HG03565 (cell line): Measurements from ENCODE around the gene MDH1B.
"Not testable (repeated sequence)": the region's sequence is repeated elsewhere in the genome, so short reads cannot be mapped to it uniquely, and the experiment has no call there.

Experiments
- ATAC-seq: cut with Tn5 transposase; IDR thresholded peaks from one replicate; pipeline ENCODE4 v1.9.1; 2021; ENCODE audit warnings: mild to moderate bottlenecking, moderate library complexity; ENCODE audit not compliant: unreplicated experiment

MDH1B gene

DNA sequence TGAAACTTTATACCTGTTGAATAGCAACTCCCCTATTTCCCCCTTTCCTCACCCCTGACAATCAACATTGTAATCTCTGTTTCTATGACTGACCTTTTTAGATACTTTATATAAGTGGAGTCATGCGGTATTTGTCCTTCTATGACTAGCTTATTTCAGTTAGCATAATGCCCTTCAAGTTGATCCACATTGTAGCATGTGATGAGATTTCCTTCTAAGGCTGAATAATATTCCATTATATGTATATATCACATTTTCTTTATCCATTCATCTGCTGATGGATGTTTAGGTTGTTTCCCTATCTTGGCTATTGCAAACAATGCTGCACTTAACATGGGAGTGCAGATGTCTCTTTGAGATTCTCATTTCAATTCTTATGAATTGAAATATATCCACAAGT is 9.7 kb upstream of the MDH1B start:
- ATAC-seq, result no peak

DNA sequence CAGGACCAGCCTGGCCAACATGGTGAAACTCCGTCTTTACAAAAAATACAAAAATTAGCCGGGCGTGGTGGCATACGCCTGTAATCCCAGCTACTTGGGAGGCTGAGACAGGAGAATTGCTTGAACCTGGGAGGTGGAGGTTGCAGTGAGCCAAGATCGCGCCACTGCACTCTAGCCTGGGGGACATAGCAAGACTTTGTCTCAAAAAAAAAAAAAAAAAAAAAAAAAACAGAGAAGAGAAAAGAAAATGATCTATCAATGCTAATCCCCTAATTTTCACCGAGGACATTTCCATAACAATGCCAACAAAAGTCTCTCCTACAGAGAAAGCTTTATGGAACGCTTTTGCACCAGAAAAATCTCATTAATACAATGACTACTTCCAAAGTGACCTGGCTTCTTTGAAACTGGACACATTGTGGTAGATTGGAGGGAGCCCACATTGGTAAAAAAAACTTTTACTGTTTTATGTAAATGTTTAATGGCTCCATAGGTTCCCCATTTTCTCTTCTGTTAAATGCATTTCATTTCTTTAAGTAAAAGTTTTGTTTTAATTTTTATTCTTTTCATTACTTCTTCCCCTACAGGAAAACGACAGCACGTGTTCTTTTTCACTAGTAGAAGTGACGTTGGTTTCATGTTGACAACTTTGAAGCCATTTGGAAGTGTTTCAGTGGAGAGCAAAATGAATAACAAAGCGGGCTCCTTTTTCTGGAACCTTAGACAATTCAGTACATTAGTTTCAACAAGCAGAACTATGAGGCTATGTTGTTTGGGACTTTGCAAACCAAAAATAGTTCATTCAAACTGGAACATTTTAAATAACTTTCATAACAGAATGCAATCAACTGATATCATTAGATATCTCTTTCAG is 1.2 kb upstream of the MDH1B start:
- no peak for ATAC-seq

DNA sequence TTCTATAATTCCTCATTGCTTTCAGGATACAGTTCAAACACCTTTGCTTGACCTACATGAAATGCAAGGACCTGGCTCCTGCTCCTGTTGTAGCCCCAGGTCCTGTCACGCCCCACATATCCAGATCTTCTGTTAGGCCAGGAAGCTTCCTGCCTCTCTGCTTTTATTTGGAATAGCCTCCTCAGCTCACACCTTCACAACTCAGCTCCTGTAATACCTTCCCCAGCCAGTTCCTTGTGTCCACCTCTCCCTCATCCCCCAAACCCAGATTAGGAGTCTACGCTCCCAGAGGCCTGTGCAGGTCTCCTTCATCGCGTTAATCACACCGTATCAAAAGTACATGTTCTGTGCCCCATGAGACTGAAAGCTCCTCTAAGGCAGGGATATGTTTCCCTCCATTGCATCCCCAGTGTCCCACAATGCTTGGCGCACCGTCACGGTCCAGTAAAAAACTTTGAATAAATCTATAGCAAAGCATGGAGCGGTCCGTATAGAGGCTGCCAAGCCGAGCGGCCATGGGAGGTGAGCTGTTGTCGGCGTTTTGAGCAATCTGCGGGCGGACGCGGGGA is 371 bp downstream of the MDH1B start:
- no peak for ATAC-seq

DNA sequence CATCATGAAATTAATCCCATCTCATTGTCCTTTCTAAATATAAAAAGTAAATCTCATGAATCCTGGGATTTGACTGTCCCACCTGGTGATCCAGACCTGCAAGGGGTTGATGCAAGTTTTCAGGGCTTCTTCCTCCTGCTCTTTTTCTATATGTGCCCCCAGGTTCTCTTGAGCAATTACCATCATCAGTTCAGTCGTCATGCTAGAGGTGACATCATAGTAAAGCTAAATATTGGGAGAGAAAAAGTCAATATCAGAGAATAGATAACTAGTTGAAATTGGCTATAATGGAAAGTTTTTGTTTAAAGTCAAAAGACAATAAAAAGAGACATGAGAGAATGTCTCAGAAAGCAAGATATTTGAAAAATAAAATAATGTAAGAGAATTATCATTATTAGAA is 8.3 kb downstream of the MDH1B start:
- no peak for ATAC-seq

DNA sequence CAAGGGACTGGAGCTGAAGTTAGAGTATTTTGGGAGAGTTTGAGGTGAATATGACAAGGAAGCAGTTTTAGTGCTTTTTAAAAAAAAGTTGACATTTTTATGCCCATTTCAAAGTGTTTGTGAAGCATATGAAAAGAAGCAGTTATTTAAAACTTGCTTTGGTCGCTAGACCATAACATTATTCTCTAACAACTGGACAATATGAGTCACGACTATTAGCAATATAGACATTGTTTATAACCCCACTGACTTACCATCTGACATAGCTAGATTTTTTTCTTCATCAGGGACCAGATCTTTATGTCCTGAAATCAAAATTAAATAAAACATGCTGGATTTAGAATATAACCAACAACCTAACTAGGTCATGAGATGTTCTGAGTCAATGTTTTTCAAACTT is 24.3 kb downstream of the MDH1B start:
- ATAC-seq, result no peak

DNA sequence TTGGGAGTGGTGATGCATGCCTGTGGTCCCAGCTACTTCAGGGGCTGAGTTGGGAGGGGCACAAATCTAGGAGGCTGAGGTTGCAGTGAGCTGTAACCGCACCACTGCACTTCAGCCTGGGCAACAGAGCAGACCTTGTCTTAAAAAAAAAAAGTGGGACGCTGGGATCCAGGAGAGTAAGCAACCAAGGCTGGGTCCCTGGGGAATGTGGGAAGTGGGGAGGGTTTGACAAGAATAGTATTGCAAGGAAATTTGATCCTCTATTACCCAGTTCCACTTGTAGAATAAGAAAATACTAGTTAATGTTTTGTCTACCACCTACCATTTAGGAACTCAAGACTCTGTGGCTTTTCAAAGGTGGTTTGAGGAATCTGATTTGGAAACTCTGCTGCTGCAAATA is 25.9 kb downstream of the MDH1B start:
- ATAC-seq, result no peak

DNA sequence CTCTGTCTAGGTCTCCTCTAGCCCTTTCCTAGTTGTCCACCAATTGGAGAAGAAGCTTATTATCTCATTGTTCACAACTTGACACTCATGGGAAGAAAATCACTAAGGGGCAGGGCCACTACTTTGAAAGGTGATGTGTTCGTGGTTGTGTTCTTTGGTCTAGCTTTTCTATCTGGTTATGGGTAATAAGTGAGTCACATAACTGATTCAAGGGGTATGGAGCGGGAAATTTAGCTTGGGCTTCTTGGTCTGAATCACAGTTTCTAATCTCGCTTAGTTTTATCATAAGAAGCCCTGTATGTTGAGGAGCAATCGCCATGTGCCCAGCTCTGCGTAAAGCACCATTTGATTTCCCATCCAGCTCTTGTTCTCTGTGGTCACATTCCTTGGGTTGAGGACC is 28.2 kb downstream of the MDH1B start:
- ATAC-seq, result no peak

DNA sequence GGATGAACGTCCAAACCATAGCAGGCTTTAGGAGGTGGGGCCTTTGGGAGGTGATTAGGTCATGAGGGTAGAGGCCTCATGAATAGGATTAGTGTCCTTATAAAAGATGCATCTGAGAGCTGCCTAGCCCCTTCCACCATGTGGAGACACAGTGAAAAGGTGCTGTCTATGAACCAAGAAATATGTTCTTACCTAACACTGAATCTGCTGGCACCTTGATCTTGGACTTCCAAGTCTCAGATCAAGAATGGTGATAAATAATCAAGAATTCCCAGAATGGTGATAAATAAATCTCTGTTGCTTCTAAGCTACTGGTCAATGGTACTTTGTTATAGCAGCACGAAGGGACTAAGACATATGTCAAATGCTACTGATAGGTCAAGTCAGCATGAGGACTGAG is 31.8 kb downstream of the MDH1B start:
- no peak for ATAC-seq

DNA sequence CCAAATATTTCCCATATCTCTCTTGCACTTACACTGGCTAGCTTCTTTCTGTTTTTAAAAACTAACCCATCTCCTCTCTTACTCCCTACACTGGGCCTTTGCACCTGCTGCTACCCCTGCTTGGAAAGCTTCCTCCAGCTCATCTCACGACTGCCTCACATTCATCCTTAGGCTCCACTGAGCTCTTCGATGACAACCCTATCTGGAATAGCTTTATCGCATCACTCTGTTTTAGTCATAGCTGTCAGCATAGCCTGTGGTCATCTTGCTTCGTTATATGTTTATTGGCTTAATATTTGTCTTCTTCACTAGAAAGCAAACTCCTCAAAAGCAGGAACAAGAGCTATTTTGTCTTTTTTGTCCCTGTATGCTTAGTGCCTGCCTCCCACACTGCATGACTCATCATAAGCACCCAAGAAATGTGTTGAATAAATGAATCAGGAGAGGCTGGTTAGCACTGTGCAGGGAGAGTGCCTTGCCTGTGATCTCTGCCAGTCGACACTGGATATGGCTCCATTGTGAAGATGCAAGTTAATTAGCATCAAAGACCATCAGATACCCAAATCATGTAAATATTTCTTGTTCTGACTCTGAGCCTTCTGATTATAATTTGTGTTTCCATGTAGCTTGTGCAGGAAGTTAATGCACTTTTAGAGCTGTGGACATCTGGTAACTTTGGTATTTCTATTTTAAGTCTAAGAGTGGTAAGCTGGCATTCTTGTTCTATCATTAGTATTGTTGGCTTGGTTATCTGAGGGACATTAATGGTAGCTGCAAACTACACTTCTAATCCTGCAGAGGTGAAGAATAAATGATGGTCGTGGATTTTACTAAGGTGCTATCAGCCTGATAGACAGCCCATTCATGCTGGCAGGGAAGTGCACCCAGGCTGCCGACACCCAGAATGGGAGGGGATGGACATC is 36.6 kb downstream of the MDH1B start:
- no peak for ATAC-seq

DNA sequence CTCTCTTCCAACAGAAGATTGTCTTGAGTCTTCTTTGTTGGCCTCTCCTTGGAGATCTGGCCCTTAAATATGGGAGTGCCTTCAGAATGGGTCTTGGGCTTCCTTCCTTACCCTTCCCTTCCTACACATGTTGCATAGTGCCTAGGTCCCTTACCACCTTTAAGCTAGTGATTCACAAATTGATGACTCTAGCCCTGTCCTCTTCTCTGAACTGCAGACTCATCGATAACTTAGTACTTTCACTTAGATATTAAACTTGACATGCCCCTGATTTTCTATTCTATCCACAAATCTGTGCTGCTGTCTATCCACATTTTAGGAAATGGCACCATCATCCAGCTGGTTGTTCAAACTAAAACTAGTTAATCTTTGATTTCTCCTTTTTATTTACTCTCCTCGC is 37.8 kb downstream of the MDH1B start:
- no peak for ATAC-seq

DNA sequence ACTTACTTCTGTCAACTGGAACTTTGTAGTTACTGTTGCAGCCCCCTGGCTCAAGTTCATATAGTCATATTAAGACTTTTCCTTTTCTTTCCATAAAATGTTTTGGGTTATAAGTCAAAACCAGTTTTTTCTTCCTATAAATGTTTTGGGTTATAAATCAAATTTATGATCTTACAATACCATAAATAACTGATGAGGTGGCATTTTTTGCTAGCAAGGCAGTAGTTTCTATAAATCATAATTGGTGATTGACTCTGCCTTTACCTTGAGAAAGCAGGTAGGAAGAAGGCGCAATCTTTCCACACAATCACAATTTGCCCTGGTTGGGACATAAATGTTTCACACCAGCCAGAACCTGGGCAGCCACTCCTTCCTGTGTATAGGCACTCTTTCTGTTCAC is 41.8 kb downstream of the MDH1B start:
- no peak for ATAC-seq

DNA sequence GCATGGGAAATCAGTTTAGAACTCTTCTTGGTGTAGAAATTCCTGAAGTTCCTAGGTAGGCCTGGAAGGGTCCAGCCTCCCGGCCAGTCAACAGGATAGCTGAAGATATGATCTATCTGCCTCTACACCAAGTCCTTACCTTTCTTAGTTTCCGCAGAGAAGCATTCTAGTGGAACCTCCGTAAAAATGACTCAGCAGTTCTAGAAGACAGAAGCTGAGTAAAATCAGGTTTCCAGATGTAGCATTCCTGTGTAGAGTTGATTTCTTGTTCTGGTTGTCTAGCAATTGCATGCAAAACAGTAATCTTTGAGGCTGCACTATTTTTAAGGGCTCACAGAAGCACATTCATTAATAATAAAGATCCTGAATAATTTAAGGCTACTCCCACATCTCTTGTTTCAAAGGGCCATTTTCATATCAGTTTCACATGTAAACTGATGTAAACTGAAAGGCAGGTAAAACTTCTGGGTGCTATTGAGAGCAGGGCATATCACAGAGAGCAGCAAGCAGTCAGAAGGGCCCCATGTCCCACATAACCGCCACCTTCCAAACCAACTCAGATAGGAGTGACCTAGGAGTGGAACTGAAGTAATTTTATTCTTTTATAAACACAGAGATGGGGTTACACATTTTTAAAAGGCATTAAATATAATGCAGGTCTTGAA is 43.7 kb downstream of the MDH1B start:
- ATAC-seq, result peak; percentile 78

DNA sequence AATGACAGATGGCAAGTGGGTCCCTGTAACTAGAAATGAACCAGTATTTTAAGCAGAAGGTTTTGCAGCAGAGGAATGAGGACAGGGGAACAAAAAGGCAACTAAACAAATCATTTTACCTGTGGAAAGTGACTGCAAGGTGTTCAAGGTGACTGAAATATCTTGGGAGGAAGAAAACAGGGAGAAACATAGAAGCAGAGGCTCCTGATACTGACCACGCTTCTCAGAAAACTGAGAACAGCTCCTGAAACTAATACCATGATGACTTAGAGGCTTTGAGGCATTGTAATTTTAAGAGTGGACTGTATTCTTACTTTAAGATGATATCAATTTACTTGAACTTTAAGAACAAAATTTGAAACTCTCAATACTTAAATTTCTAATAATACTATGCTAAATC is 46.8 kb downstream of the MDH1B start, which contains the start of gene DYTN:
DYTN (minus strand) TSS at position 101 of the 400 bp plus-strand sequence. CDS start 117 bp downstream, outside the sequence.
- ATAC-seq, result no peak

DNA sequence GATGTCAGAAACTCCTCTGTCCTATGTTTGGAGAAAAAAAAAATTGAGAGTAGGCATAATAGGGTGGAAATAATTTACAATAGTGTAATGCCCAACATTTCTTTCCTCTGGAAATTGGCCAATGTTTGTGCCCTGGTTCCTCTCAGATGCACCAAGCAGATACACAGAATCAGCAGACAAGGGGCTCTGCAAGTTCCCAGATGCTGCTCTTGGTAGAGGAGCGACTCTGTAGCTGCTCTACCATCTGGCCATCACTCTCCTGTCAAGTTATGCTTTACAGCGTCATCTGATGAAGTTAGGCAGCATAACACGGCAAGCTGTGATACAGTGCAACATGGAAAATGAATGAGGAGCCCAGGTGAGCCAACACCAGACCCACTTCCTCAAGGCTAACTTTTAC is 48.5 kb downstream of the MDH1B start:
- no peak for ATAC-seq

DNA sequence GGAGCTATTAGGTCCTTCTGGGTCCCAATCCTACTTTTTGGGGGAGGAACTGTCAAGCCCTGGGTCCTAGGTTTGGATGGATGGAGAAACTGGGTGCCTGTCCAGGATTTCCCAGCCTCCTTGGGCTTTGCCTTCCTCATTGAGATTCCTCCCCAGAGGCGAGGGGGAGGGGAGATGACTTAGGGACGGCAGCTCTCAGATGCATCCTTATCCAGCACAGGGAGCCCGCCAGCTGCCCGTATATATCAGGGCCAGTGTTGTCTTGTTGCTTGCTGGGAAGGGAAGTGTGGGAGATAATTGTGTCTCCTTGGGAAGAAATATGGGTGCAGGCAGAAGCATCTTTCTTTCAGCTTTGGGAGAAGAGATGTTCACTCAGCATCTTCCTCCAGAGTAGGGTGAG is 49.9 kb downstream of the MDH1B start:
- not testable (repeated sequence) for ATAC-seq

DNA sequence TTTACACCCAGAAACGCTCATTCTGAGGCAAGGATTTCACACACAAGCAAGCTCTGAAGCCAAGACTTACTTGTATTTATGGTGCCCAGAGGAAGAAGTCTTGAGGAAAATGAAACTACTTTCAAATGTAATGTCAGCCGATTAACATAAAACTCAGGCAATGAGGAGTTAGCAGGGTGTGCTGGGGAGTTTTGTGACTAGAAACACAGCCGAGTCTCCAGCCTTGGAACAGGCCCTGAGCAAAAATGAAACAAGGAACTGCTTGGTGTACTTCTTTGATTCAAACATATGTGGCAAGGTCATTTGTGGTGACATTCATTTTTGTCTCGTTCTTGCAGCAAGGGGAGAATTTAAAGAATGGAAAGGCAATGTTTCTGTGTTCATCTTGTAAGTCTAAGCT is 51.4 kb downstream of the MDH1B start:
- peak; percentile 82 for ATAC-seq

DNA sequence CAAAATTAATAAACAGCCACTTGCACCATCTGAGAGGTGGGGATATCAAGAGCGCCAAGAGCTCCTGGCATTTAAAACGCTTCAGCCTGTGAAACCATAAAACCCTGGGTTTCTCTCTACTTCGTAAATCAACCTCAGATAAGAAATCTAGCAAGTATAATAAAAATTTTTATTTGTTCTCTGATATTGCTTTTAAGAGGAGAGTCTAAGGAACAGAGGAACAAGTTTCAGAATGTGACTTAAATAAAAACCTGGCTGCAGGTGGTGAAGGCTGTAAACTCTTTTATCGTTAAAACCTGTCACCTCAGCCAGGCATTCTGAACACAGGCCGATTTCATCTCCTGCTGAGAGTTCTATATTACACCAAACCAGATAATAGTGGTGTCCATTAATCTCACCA is 56.8 kb downstream of the MDH1B start:
- ATAC-seq, result no peak

DNA sequence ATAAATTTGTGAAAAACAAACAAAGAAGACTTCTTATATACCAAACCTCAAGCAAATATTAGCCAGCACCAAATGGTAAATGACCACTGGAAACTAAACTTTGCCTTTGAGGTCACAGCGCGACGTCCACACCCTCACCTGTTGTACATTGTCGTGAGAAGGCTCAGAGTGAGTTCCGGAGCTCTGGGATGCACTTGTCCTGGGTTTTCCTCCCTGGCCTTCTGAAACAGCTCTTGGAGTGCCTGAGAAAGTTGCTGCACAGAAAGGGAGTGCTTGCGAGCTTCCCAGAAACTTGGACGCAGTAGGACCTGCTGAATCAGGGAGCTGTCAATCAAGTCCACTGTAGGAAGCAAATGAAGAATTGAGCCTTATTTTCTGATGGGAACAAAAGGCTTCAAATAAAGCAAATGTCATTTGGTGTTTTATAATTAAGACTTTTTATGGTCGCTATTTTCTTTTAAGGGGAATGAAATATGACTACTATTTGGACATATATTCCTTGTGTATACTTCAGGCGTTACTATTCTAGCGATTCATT is 57.9 kb downstream of the MDH1B start:
- no peak for ATAC-seq

DNA sequence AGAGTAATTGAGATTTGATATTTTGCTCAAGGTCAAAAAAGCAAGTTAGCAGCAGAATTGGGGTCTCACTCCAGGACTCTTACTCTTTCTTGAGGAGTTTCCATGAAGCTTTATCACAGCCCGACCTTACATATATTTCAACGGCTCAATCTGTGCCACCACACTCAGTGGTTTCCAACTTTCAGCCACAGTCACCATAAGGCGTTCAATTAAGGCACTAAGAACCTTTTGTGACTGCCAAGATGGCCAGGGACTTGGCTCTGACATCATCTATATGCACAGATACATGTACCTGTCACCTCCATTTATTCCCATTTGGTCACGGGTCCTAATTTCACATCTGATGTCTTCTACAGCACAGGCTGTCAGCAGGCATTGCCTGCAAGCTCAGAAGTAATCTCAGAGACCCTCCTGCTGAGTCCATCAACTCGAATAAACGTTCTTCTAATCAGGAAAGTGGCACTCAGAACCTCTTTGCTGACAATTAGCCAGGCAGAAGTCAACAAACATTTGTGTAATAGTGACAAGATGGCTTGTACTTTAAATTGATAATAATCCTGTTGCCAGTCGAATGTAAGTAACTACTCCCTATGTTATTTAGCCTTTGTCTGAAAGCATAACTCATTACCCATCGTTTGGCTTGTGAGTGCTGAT is 63.0 kb downstream of the MDH1B start:
- no peak for ATAC-seq

DNA sequence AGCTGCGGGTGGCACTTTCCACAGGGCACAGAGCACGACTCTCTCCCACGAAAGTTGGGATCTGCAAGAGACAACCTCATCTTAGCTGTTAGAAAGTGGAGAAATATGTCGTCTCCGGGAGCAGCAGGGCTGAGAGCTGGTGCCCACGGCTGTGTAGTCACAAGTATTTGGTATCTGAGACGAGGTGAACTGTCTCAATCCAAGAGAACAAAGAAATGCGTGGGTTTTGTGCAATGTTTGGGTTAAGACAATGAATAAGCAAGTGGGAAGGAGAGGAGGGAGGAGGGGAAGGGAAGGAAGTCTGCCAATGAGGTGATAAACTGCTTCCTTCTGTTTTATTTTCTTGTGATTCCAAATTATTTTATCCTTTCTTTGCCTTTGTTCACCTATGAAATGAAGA is 65.0 kb downstream of the MDH1B start:
- ATAC-seq, result no peak
